HG02610 (cell line): ENCODE measurements around the gene NTM.
"Not testable (repeated sequence)": the region's sequence is repeated elsewhere in the genome, so short reads cannot be mapped to it uniquely, and the experiment has no call there.

ENCODE experiments used
- ATAC-seq: cut with Tn5 transposase; IDR thresholded peaks from one replicate; pipeline ENCODE4 v1.9.1; 2021; ENCODE audit warnings: mild to moderate bottlenecking, moderate library complexity; ENCODE audit not compliant: unreplicated experiment

NTM gene

GRCh38 chr11:131370090-131370751 lies at the start of gene NTM:
NTM (plus strand) TSS chr11:131370615.
- no peak for ATAC-seq

GRCh38 chr11:131324921-131325570 lies 45.4 kb upstream of the NTM start:
- no peak for ATAC-seq

- no peak for ATAC-seq
Measured at GRCh38 chr11:131326829-131327228, 43.6 kb upstream of the NTM start.

GRCh38 chr11:131327421-131327820 lies 43.0 kb upstream of the NTM start:
- ATAC-seq: no peak

- no peak for ATAC-seq
Measured at GRCh38 chr11:131328843-131329242, 41.6 kb upstream of the NTM start.

GRCh38 chr11:131331010-131331409 lies 39.4 kb upstream of the NTM start:
- ATAC-seq: no peak

- no peak for ATAC-seq
Measured at GRCh38 chr11:131331546-131331945, 38.9 kb upstream of the NTM start.

GRCh38 chr11:131334601-131335000 lies 35.8 kb upstream of the NTM start:
- ATAC-seq: no peak

GRCh38 chr11:131341900-131342299 lies 28.5 kb upstream of the NTM start:
- ATAC-seq: not testable (repeated sequence)

GRCh38 chr11:131342442-131342841 lies 28.0 kb upstream of the NTM start:
- ATAC-seq: not testable (repeated sequence)

- ATAC-seq: no peak
Measured at GRCh38 chr11:131345406-131345805, 25.0 kb upstream of the NTM start.

GRCh38 chr11:131349368-131350086 lies 20.9 kb upstream of the NTM start:
- no peak for ATAC-seq

- ATAC-seq: no peak
Measured at GRCh38 chr11:131350872-131351271, 19.5 kb upstream of the NTM start.

GRCh38 chr11:131351848-131352247 lies 18.6 kb upstream of the NTM start:
- ATAC-seq: no peak

GRCh38 chr11:131353766-131354165 lies 16.6 kb upstream of the NTM start:
- no peak for ATAC-seq

- no peak for ATAC-seq
Measured at GRCh38 chr11:131354251-131354701, 16.1 kb upstream of the NTM start.

- ATAC-seq: no peak
Measured at GRCh38 chr11:131356206-131356605, 14.2 kb upstream of the NTM start.

GRCh38 chr11:131365329-131365930 lies 5.0 kb upstream of the NTM start:
- no peak for ATAC-seq

GRCh38 chr11:131370901-131371790 lies 731 bp downstream of the NTM start:
- no peak for ATAC-seq

GRCh38 chr11:131371791-131372104 lies 1.3 kb downstream of the NTM start:
- no peak for ATAC-seq
